Osteocyte (in vitro differentiated cells): ENCODE results near the gene DENND6B. TPM values are rescaled to one million over a fixed set of nuclear protein-coding genes. Genes with fewer than 3 reads are reported as not detected.

Source experiments
- DNase-seq: peaks from one replicate; pipeline ENCODE4 v3.0.0; 2021; ENCODE audit warnings: mixed read lengths; ENCODE audit not compliant: unreplicated experiment; ENCODE audit errors: extremely low spot score
- H3K27ac Mint-ChIP-seq: one replicate; pipeline ENCODE4 v1.8.0; 2021; ENCODE audit warnings: mild to moderate bottlenecking, mixed read lengths; ENCODE audit not compliant: unreplicated experiment
- H3K27me3 Mint-ChIP-seq: one replicate; pipeline ENCODE4 v1.8.0; 2021; ENCODE audit warnings: mixed read lengths; ENCODE audit not compliant: unreplicated experiment
- H3K36me3 Mint-ChIP-seq: one replicate; pipeline ENCODE4 v1.8.0; 2021; ENCODE audit warnings: mixed read lengths; ENCODE audit not compliant: unreplicated experiment
- H3K4me1 Mint-ChIP-seq: one replicate; pipeline ENCODE4 v1.8.0; 2021; ENCODE audit warnings: mixed read lengths; ENCODE audit not compliant: unreplicated experiment
- H3K4me3 Mint-ChIP-seq: one replicate; pipeline ENCODE4 v1.8.0; 2021; ENCODE audit warnings: mild to moderate bottlenecking, moderate library complexity, mixed read lengths; ENCODE audit not compliant: unreplicated experiment
- H3K9me3 Mint-ChIP-seq: one replicate; pipeline ENCODE4 v1.8.0; 2021; ENCODE audit warnings: mixed read lengths; ENCODE audit not compliant: unreplicated experiment
- CTCF ChIP-seq: fragments of 200-600 bp; sonication (generic); IDR thresholded peaks from 2 replicates; pipeline ENCODE4 v1.5.0; 2021; ENCODE audit warnings: antibody characterized with exemption, mild to moderate bottlenecking, moderate library complexity
- total RNA-seq: library from RNA; stranded (reverse); gene quantifications from 2 replicates; pipeline ENCODE4 v1.2.1, GENCODE V29; 2021

DENND6B gene
- total RNA-seq, 1 donor from 2014 or later: 10.8 TPM

- no peaks in the 10 kb centered on the region for H3K36me3 Mint-ChIP-seq
- DNase-seq: no peak
- H3K27me3 Mint-ChIP-seq: no peaks in the 10 kb centered on the region
- no peak overlapping the region for H3K4me3 Mint-ChIP-seq
- no peak for TF ChIP-seq CTCF
- no peaks in the 10 kb centered on the region for H3K9me3 Mint-ChIP-seq
- H3K4me1 Mint-ChIP-seq: peaks cover 28% of the 10 kb centered on the region
- H3K27ac Mint-ChIP-seq: no peak overlapping the region
Observed at GRCh38 chr22:50264104-50264745, 62.6 kb downstream of the DENND6B start.

GRCh38 chr22:50262973-50263617 lies 63.7 kb downstream of the DENND6B start:
- H3K4me1 Mint-ChIP-seq: peaks cover 20% of the 10 kb centered on the region
- no peaks in the 10 kb centered on the region for H3K9me3 Mint-ChIP-seq
- no peak overlapping the region for H3K4me3 Mint-ChIP-seq
- no peak overlapping the region for H3K27ac Mint-ChIP-seq
- no peak for TF ChIP-seq CTCF
- H3K36me3 Mint-ChIP-seq: no peaks in the 10 kb centered on the region
- DNase-seq: no peak
- H3K27me3 Mint-ChIP-seq: no peaks in the 10 kb centered on the region

- Mint-ChIP-seq H3K9me3 (no peaks in the 10 kb centered on the region), H3K36me3 (no peaks in the 10 kb centered on the region), H3K4me1 (peaks cover 19% of the 10 kb centered on the region), H3K27ac (no peak overlapping the region), H3K27me3 (no peaks in the 10 kb centered on the region), H3K4me3 (peak overlapping the region; percentile 65)
- no peak for TF ChIP-seq CTCF
- DNase-seq: no peak
Observed at GRCh38 chr22:50262460-50262911, 64.3 kb downstream of the DENND6B start.

- Mint-ChIP-seq H3K4me3 (peak within 1 kb of the TSS; percentile 65), H3K27me3 (no peaks in the 10 kb centered on the region)
Observed at GRCh38 chr22:50261615-50262459, 65.0 kb downstream of the DENND6B start, which contains the start of gene MAPK12. TSS of gene MAPK12 (minus strand) at chr22:50261683. CDS start at chr22:50261509, 174 bp downstream.

More at GRCh38 chr22:50261615-50262459, 65.0 kb downstream of the DENND6B start, which contains the start of gene MAPK12:
- Mint-ChIP-seq H3K36me3 (no peaks in the 10 kb centered on the region), H3K4me1 (peaks cover 19% of the 10 kb centered on the region), H3K9me3 (no peaks in the 10 kb centered on the region), H3K27ac (peak within 1 kb of the TSS; percentile 56)
- no peak for TF ChIP-seq CTCF
- DNase-seq: no peak
